ENCODE measurements around the gene OBSCN.
"Not testable (repeated sequence)": the region's sequence is repeated elsewhere in the genome, so short reads cannot be mapped to it uniquely, and the experiment has no call there.

Gene OBSCN

DNA sequence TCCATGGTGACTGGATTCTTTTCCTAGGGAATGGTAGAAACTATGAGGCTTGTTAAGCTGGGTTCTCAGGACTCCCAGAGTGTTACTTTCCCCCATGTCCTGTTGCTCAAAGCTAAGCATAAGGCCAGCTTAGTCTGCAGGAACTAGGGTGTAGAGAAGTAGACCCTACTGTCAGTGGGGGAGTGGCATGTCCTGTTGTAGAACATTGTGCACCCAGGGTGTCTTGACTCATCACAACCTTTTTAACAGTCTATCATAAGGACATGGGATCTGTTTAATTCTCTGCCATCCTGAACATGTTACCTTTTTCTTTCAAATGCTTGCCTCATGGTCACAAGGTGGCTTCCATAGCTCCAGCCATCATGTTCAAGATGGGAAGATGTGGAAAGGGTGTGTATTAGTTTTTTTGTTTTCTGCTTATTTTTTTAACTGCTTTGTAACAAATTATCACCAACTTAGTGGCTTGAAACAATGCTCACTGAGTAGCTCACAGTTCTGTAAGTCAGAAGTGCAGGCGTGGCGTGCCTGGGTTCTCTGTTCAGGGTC is 17.4 kb downstream of the OBSCN start:
- in situ Hi-C loops (cut with HindIII; ENCODE audit: low sequenced_read_pairs), result no loop called here

GRCh38 chr1:228225740-228226139 is 17.9 kb downstream of the OBSCN start:
- in situ Hi-C loops (cut with HindIII; ENCODE audit: low sequenced_read_pairs), result no loop called here

- in situ Hi-C loops (cut with HindIII; ENCODE audit: low sequenced_read_pairs), result no loop called here
These were observed 18.5 kb downstream of the OBSCN start for GRCh38 chr1:228226141-228226874.

DNA sequence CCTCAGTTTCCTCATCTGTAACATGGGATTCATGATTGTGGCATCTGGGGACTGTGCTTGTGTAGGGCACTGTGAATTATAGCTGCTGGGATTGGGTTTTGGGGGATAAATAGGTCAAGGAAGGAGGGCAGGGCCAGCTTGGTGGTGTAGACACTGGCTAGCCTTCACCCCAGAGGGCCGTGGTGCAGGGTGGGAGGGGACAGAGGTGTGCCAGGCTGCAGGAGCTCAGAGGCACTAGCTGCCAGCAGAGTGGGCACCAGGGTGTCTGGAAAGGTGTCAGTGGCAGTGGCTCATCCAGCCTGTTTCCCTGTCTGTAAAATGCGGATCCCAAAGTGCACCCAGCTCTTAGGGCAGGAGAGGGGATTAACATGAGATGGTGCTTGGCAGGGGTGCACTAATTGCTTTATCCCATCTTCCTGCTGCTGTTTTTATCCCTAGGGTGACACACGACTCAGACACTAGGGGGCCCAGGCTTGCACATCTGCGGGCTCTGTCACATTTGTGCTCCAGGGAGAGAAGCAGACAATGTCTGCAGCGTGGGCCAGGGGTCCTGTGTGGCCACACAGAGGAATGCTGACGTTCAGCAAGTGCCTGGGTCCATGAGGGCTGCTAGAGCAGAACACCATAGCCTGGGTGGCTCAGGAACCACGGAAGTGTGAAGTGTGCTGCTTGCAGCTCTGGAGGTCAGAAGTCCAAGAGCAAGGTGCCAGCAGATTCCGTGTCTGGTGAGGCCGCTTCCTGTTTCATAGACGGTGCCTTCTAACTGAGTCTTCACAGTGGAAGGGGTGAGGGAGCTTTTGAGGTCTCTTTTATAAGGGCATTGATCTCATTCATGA is 19.3 kb downstream of the OBSCN start:
- in situ Hi-C loops (cut with HindIII; ENCODE audit: low sequenced_read_pairs), result no loop called here

GRCh38 chr1:228228147-228228546 is 20.3 kb downstream of the OBSCN start:
- in situ Hi-C loops (cut with HindIII; ENCODE audit: low sequenced_read_pairs), result not testable (repeated sequence)

- in situ Hi-C loops (cut with HindIII; ENCODE audit: low sequenced_read_pairs), result no loop called here
These were observed 20.8 kb downstream of the OBSCN start for GRCh38 chr1:228228601-228229074.

DNA sequence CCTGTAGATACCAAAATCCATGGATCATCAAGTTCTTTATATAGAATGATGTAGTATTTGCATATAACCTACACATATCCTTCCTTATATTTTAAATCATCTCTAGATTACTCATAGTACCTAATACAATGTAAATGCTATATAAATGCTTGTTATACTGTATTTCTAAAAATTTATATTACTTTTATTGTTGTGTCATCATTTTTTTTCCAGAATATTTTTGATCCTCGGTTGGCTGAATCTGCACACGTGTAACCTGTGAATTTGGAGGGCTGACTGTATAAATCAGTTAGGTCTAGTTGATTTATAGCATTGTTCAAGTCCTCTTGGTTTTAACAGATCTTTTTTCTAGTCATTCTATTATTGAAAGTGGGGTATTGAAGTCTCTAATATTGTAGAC is 23.3 kb downstream of the OBSCN start:
- in situ Hi-C loops (cut with HindIII; ENCODE audit: low sequenced_read_pairs), result no loop called here

- in situ Hi-C loops (cut with HindIII; ENCODE audit: low sequenced_read_pairs), result no loop called here
These were observed 25.3 kb downstream of the OBSCN start for GRCh38 chr1:228233136-228233535.

DNA sequence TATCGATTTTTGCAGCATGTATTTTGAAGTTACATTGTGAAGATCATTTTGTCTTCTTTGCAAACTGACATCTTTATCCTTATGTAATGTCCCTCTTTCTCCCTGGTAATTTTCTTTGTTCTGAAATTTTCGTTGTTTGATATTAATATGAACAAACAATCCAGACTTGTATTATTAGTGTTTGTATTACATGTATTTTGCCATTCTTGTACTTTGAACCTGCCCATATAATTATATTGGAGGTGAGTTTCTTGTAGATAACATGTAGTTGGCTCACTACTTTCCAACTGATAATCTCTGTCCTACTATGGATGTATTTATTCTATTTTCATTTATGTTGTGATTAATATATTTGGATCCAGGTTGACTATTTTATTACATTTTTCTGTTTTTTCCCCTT is 27.1 kb downstream of the OBSCN start:
- in situ Hi-C loops (cut with HindIII; ENCODE audit: low sequenced_read_pairs), result no loop called here

DNA sequence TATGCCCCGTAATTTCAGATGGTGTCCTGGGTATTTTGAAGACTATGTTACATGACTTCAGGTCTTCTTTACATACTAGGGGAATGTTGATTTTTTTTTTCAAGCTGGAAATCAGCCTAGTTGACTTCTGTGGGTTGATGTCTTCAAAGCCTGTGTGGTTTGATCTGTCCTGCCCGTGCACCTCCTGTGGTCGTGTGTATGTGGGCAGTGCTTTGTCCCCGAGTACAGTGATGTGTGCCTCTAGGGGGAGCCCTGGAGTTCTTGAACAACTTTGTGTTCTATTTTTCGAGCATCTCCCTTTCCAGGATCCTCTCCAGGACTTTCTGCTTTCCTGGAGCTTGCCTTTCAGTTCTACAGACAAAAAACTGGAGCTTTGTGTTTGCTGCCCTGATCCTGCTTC is 28.9 kb downstream of the OBSCN start:
- in situ Hi-C loops (cut with HindIII; ENCODE audit: low sequenced_read_pairs), result no loop called here

- in situ Hi-C loops (cut with HindIII; ENCODE audit: low sequenced_read_pairs), result no loop called here
These were observed 30.2 kb downstream of the OBSCN start for GRCh38 chr1:228238007-228238406.

GRCh38 chr1:228238461-228238860 is 30.6 kb downstream of the OBSCN start:
- in situ Hi-C loops (cut with HindIII; ENCODE audit: low sequenced_read_pairs), result no loop called here

- in situ Hi-C loops (cut with HindIII; ENCODE audit: low sequenced_read_pairs), result loop anchor here (10.0 kb wide), 1 partner anchor 106 kb away; no protein-coding TSS in a partner anchor
These were observed 32.8 kb downstream of the OBSCN start for GRCh38 chr1:228240411-228241240.

DNA sequence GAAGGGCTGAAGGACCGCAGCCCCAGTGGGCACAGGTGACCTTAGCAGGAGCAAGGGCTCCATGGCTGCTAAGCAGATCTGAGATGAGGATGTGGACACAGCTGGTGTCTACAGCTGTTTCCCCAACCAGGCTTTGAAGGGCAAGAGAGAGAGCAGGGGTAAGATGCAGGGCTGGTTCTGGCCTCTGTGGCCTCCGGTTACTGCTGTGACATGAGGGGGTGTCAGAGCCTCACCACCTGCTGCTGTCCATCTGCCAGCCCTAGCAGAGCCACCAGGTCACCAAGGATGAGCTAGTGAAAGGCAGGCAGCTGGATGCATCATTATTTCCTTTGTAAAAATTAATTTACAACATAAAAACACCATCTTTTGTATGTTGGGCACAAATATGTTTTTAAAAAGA is 33.4 kb downstream of the OBSCN start:
- in situ Hi-C loops (cut with HindIII; ENCODE audit: low sequenced_read_pairs), result loop anchor here (10.0 kb wide), 1 partner anchor 106 kb away; no protein-coding TSS in a partner anchor

DNA sequence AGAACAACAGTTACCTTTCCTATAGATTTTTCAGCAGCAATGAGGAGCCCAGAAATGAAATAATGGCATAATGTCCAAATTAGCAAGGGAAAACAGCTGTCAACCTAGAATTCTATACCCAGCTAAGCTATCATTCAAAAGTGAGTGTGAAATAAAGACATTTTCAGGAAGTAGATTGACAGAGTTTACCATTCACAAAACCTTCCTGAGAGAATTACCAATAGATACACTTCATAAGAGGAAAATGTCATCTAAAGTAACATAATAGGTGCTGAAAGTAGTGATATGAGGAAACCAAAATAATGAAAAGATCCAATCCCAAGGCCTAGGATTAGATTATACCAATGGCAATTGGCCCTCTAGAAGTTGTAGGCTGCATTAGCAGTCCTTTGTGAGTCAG is 34.6 kb downstream of the OBSCN start:
- in situ Hi-C loops (cut with HindIII; ENCODE audit: low sequenced_read_pairs), result loop anchor here (10.0 kb wide), 1 partner anchor 108 kb away; no protein-coding TSS in a partner anchor

DNA sequence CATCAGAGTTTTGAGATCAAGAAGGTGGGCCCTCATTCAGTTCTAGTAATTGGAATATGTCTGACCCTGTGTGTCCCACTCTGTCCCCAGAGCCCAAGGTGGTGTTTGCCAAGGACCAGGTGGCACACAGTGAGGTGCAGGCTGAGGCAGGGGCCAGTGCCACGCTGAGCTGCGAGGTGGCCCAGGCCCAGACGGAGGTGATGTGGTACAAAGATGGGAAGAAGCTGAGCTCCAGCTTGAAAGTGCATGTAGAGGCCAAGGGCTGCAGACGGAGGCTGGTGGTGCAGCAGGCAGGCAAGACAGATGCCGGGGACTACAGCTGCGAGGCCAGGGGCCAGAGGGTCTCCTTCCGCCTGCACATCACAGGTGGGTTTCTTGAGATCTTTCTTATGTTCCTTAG is 35.2 kb downstream of the OBSCN start:
- in situ Hi-C loops (cut with HindIII; ENCODE audit: low sequenced_read_pairs), result loop anchor here (10.0 kb wide), 1 partner anchor 108 kb away; no protein-coding TSS in a partner anchor

DNA sequence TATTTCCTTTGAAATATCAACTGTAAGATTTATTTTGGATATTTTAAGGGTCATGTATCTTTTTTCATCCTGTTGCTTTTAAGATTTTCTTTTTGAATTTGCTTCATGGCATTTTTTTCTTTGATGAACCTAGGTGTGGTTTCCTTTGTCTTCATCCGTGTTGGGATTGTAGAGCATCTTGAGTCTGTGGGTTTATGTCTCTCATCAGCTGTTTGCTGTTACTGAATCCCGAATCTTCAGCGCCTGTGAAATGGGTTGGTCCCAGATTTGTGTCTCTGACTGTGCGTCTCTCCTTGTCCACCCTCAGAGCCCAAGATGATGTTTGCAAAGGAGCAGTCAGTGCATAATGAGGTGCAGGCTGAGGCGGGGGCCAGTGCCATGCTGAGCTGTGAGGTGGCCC is 36.1 kb downstream of the OBSCN start:
- in situ Hi-C loops (cut with HindIII; ENCODE audit: low sequenced_read_pairs), result loop anchor here (10.0 kb wide), 1 partner anchor 109 kb away; no protein-coding TSS in a partner anchor

DNA sequence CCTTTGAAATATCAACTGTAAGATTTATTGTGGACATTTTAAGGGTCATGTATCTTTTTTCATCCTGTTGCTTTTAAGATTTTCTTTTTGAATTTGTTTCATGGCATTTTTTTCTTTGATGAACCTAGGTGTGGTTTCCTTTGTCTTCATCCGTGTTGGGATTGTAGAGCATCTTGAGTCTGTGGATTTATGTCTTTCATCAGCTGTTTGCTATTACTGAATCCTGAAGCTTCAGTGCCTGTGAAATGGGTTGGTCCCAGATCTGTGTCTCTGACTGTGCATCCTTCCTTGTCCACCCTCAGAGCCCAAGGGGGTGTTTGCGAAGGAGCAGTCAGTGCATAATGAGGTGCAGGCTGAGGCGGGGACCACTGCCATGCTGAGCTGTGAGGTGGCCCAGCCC is 37.3 kb downstream of the OBSCN start:
- in situ Hi-C loops (cut with HindIII; ENCODE audit: low sequenced_read_pairs), result loop anchor here (10.0 kb wide), 1 partner anchor 110 kb away; no protein-coding TSS in a partner anchor

DNA sequence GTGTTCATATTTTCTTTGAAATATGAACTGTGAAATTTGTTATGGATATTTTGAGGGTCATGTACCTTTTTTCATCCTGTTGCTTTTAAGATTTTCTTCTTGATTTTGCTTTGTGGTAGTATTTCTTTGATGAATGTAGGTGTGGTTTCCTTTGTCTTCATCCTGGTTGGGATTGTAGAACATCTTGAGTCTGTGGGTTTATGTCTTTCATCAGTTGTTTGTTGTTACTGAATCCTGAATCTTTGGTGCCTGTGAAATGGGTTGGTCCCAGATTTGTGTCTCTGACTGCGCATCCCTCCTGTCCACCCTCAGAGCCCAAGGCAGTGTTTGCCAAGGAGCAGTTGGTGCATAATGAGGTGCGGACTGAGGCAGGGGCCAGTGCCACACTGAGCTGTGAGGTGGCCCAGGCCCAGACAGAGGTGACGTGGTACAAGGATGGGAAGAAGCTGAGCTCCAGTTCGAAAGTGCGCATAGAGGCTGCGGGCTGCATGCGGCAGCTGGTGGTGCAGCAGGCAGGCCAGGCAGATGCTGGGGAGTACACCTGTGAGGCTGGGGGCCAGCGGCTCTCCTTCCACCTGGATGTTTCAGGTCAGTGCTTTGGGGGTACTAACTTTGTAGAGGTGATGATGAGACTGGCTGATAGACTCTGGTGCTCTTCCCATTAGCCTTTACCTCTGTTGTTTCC is 38.5 kb downstream of the OBSCN start:
- in situ Hi-C loops (cut with HindIII; ENCODE audit: low sequenced_read_pairs), result loop anchor here (10.0 kb wide), 1 partner anchor 112 kb away; no protein-coding TSS in a partner anchor

Data from DLD1 (cell line).